GM10266 (cell line): ENCODE data around the gene CCDC182.

ENCODE experiments used
- DNase-seq: peaks from one replicate; pipeline ENCODE4 v3.0.0; 2012; ENCODE audit errors: extremely low spot score
- TF ChIP-seq, protein P1 (sequence below): IDR thresholded peaks from 2 replicates; pipeline ENCODE4 v1.5.1; 2012; ENCODE audit warnings: mild to moderate bottlenecking, low read depth; ENCODE audit not compliant: control insufficient read depth, insufficient read depth; ENCODE audit errors: missing control alignments

Gene CCDC182

DNA sequence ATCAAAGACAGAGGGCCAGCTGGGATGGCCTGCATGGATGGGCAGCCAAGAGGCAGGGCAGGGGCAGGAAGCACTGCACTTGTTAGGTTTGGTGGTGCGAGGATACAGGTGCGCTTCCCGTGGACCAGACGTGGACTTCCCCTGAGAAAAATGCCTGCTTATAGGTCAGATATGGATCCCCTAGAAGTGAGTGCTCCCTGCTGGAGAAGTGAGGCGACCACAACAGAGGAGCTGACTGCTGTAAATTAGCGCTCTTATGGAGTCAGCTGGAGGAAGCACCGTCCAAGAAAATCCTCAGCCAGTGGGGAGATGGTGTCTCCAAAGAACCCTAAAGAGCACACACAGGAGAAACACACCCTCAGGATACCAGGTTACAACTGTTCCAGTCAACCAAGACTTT lies 27.7 kb upstream of the CCDC182 start:
- TF ChIP-seq, protein P1, sequence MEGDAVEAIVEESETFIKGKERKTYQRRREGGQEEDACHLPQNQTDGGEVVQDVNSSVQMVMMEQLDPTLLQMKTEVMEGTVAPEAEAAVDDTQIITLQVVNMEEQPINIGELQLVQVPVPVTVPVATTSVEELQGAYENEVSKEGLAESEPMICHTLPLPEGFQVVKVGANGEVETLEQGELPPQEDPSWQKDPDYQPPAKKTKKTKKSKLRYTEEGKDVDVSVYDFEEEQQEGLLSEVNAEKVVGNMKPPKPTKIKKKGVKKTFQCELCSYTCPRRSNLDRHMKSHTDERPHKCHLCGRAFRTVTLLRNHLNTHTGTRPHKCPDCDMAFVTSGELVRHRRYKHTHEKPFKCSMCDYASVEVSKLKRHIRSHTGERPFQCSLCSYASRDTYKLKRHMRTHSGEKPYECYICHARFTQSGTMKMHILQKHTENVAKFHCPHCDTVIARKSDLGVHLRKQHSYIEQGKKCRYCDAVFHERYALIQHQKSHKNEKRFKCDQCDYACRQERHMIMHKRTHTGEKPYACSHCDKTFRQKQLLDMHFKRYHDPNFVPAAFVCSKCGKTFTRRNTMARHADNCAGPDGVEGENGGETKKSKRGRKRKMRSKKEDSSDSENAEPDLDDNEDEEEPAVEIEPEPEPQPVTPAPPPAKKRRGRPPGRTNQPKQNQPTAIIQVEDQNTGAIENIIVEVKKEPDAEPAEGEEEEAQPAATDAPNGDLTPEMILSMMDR: no peak
- no peak for DNase-seq

DNA sequence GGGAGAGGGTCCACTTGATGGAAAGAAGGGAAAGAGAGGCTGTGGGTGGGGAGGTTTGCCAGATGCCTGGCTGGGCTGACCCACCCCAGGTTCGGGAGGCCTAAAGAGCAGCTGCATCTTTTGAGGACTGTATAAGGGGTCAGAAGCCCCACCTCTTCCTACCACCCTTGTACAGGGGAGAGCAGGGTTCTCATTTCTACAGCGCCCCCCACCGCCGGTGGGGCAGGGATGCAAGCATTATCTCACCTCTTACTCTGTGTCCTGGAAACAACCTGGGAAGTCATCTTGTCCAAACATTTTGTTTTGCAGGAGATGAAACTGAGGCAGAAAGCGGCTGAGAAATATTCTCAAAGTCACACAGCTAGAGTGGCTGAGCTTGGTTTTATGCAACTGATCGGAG lies 22.5 kb upstream of the CCDC182 start:
- no peak for DNase-seq
- TF ChIP-seq, protein P1: no peak

DNA sequence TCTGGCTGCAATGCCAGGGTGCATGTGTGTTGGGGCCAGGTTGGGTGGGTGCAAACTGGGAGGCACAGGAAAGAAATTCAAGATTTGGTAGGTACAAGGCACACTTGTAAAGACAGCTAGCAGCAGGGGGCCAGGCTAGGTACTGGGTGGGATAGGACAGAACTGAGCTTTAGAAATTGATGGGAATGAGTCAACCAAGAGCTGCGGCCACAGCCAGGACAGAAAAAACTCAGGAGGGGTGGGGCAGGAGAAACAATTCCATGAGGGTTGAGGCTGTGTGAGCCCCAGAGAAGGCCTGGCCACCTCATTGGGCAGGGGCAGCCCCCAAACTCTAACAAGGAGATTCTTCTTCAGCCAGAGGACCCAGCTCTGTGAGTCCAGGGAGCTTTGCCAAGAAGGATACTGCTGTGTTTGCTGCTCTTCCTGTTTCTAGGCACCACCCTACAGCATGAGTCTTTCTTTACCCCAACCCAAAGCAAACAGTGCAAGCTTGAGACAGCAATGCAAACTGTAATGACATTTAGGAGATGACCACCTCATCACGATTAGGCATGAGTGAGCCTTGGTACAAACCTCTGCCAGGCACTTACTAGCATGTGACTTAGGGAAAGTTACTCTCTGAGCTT lies 21.3 kb upstream of the CCDC182 start:
- TF ChIP-seq, protein P1: no peak
- no peak for DNase-seq

DNA sequence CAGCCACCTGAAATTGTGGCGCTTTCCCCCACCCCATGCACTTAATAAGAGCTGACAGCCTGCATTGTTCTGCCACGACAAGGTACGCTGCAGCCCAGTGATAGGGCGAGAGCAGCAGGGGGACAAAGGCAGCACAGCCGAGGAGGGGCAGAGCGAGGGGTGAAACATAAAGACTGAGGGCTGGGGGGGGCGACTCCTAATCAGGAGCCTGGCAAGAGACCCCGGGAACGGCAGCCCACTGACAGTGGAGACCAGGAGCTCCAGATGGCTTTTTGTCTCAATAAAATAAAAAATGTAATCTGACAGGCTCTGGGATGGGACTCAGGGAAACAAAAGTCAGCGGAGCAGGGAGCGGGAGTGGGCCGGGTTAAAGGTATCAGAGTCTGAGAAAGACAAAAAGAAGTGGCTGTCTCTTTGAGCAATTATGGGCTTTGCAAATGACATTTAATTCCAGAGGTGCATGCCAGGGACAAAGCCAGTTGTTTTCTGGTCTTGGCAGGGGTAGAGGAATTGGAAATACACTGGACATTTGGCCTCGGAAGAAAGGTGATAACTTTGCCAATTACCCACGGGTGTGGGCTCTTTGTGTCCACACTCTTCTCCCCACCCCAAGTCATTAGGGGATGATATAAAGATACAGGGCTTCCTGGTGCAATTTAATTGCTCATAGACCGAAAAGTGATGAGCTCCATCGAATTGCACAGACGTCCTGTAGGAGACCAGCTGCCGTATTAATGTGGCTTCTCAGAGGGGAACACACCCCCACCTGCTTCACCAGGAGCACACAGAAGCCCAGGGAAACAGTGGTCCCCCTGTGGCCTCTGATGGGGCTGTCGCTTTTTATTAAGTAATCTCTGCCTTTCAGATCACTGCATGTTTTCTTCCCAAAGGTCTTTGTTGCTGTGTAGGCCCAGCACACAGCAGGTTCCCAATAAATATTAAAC lies 17.6 kb upstream of the CCDC182 start:
- DNase-seq: no peak

DNA sequence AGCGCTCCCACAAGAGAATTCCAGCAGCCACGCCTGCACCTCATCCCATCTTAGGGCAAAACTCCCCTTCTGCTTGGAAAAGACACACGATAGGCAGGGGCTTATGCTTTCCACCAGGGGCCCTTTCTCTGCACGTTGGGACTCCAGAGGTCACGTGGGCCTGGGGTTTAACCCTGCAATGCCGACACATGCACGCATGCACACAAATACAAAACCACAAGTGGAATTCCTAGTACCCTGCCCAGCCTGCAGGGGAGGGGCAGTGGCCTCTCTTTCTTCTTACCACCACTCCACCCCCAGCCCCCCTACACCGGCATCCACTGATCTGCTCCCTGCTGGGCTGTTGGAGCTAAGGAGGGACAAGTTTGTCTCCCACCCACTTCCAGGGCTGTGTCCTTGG lies 16.8 kb upstream of the CCDC182 start:
- TF ChIP-seq, protein P1: no peak
- DNase-seq: no peak

More for the DNA sequence above, 17.6 kb upstream of the CCDC182 start:
- TF ChIP-seq, protein P1: no peak

DNA sequence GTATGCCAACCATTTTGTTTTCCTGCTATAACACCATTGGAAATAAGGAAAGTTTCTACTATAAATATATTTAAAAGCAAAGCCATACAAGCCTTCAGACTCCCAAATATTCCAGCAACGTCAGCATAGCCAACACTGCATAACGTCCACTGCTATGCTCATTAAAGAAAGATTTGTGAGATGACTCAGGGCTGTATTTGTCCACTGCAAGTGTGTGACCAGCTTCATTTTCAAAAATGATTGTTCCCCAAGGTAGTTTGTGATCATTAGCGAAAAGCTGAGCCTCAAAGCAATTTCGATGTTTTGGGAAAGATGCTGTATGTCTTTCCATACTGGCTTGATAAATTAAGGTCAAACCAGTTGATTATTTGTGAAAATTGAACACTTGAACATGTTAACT lies 14.9 kb upstream of the CCDC182 start:
- TF ChIP-seq, protein P1: no peak

DNA sequence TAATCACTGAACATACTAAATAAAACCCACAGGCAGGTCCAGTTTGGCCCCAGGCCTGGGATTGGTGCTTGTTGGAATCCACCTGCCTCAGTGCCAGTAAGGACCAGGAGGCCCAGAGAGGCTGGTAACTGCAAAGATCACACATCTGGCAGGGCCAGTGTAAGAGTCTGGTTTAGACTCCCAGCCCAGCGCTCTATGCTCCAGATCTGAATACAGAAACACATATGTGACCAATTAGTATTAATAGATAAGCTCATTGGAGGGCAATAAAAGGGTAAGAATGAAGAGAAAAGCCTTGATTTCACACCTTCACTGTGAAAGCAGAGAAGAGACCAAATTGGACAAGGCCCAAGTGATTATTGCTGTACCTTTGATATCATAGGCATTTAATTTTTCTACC lies 13.6 kb upstream of the CCDC182 start:
- DNase-seq: no peak
- TF ChIP-seq, protein P1: no peak

More for the DNA sequence above, 14.9 kb upstream of the CCDC182 start:
- no peak for DNase-seq
